ENCODE measurements around the gene GGTLC1.

GRCh38 chr20:24007073-24007595, 18.6 kb upstream of the GGTLC1 start:
- TF ChIP-seq POLR2A (IDR thresholded peaks at IDR 0.05; ENCODE audit: low read depth) = no peak
- TF ChIP-seq POLR2AphosphoS5 (IDR thresholded peaks at IDR 0.05) = no peak
- TF ChIP-seq EP300 (IDR thresholded peaks at IDR 0.05) = no peak
